GM18519 (cell line): ENCODE measurements around the gene TRNAU1AP.
"Not testable (repeated sequence)": the region's sequence is repeated elsewhere in the genome, so short reads cannot be mapped to it uniquely, and the experiment has no call there.

Experiments used
- ATAC-seq: cut with Tn5 transposase; IDR thresholded peaks from one replicate; pipeline ENCODE4 v1.9.1; 2021; ENCODE audit warnings: mild to moderate bottlenecking, moderate library complexity; ENCODE audit not compliant: unreplicated experiment, low FRiP score

Gene TRNAU1AP

GRCh38 chr1:28572891-28573290 is 20.0 kb downstream of the TRNAU1AP start:
- not testable (repeated sequence) for ATAC-seq

- ATAC-seq: no peak
Measured at GRCh38 chr1:28573564-28573963, 20.7 kb downstream of the TRNAU1AP start.

GRCh38 chr1:28577052-28577678 is 24.3 kb downstream of the TRNAU1AP start:
- no peak for ATAC-seq

- no peak for ATAC-seq
Measured at GRCh38 chr1:28577738-28578536, 25.1 kb downstream of the TRNAU1AP start.

DNA sequence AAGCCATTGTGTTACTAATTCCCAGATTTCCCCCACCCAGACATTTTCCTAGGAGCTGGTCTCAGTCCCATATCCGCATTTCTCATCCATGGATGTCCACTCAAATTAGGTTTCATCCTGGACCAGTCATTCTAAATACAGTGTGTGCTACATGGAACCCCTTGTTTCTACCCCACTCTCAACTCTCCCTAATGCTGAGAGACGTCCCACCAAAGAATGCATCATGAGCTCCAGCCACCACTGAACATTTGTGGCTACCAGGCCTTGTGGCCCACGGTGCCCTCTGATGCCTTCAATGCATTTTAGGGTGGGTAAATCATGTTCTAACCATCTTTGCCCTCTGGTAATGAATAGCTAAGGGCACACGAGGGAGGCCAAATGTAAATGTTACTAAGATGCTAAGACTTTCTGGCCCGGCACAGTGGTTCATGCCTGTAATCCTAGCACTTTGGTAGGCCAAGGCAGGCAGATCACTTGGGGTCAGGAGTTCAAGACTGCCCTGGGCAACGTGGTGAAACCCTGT is 25.9 kb downstream of the TRNAU1AP start:
- ATAC-seq: no peak

GRCh38 chr1:28579401-28579800 is 26.5 kb downstream of the TRNAU1AP start:
- ATAC-seq: no peak

DNA sequence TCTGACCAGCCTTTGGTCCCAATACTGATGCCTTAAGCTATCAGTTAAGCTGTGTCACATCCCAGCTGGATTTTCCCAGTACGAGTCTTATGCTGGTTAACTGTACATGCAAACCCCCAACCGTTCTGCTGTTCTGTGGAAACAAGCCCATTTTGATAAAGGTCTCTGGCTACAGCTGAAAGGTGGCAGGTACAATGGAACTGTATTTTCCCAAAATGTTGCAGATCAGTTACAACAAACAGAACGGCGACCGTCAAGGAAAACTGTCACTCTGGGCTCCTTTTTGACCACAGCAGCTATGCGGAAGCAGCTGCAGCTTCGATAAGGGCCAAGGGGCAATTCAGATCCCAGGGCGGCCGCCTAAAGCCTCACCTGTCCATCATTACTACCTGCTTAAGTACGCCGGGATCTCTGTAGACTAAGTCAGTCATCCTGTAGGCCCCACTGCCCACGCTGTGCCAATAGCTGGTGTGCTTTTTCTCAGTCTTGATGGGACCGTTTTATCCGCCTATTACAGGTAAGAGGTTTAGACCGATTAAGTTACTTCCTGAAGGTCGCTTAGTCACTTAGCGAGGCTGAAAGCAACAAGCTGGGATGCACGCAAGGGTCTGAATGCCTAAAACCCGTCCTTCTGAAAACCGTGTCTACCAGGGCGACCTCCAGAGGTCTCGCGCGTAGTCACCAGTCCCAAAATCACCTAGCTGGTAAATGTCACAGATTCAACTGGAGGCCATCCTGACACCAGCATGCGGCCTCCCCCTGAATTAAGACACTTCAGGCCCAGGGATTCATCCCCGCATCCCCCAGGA is 28.0 kb downstream of the TRNAU1AP start:
- peak; percentile 26 for ATAC-seq

GRCh38 chr1:28581531-28582247 is 28.8 kb downstream of the TRNAU1AP start:
- ATAC-seq: peak; percentile 72

- ATAC-seq: no peak
Measured at GRCh38 chr1:28582248-28582615, 29.3 kb downstream of the TRNAU1AP start.

DNA sequence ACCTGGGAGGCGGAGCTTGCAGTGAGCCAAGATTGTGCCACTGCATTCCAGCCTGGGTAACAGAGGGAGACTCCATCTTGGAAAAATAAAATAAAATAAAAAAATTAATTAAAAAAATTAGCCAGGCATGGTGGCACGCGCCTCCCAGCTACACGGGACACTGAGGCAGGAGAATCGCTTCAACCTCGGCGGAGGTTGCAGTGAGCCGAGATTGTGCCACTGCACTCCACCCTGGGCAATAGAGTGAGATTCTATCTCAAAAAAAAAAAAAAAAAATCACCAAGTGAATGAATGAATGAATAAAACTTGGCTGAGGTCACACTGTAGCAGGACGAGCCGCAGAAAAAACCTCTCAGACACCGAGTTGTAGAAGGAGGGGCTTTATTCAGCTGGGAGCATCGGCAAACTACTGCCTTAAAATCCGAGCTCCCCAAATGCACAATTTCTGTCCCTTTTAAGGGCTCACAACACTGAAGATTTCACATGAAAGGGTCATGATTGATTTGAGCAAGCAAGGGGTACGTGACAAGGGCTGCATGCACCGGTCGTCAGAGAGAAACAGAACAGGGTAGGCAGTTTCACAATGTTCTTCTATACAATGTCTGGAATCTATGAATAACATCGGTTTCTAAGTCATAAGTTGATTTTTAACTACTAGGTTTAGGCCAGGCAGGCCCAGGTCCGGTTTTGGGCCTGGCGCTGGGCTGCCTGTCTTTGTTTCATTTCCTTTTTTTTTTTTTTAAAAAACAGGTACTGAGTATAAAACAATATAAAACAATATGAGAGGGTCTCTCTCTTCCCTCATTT is 33.9 kb downstream of the TRNAU1AP start:
- not testable (repeated sequence) for ATAC-seq

DNA sequence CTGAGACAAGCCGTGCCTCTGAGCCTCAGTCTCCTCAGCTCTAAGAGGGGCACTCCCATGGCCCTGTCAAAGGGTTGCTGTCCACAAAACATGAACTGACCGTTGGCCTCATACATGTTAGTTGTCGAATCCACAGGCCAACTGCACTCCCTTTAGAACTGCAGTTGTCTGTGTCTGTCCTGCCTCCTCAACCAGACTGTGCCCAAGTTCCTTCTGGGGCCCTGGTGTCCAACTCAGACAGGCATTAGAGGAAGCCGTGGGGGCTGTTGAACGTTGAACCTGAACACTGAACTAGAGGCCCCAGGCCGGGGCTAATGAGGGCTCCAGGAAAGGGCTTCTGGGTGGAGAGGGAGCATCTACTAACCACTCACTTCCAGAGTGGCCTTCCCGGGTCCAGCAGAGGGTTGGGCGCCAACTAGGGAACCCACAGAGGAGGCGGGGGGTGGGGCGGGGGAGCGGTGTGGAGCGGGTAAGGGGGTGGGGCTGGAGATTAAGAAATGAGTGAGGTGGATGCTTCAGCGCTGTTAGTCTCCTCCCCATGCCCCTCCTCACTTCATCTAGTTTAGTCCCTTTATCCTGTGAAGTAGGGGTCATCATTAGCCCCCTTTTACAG is 38.9 kb downstream of the TRNAU1AP start, which contains the start of gene RAB42:
Gene RAB42, plus strand, starts transcription at position 558 of the 613 bp plus-strand sequence. CDS start 247 bp downstream, outside the sequence.
- ATAC-seq: no peak

GRCh38 chr1:28592321-28593071 is 39.6 kb downstream of the TRNAU1AP start:
- ATAC-seq: no peak

DNA sequence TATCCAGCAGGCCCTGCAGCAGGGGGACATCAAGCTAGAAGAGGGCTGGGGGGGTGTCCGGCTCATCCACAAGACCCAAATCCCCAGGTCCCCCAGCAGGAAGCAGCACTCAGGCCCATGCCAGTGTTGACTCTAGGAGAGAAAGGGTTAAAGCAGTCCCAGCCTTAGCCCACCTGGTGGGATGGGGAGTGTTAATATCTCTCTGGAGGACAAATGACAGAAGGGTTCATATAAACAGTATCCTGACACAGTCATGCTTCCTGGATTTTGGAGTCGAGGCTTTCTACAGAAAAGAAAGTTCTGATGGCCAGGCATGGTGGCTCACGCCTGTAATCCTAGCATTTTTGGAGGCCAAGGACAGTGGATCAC is 41.1 kb downstream of the TRNAU1AP start:
- not testable (repeated sequence) for ATAC-seq

- not testable (repeated sequence) for ATAC-seq
Measured at GRCh38 chr1:28594686-28595411, 42.0 kb downstream of the TRNAU1AP start.

DNA sequence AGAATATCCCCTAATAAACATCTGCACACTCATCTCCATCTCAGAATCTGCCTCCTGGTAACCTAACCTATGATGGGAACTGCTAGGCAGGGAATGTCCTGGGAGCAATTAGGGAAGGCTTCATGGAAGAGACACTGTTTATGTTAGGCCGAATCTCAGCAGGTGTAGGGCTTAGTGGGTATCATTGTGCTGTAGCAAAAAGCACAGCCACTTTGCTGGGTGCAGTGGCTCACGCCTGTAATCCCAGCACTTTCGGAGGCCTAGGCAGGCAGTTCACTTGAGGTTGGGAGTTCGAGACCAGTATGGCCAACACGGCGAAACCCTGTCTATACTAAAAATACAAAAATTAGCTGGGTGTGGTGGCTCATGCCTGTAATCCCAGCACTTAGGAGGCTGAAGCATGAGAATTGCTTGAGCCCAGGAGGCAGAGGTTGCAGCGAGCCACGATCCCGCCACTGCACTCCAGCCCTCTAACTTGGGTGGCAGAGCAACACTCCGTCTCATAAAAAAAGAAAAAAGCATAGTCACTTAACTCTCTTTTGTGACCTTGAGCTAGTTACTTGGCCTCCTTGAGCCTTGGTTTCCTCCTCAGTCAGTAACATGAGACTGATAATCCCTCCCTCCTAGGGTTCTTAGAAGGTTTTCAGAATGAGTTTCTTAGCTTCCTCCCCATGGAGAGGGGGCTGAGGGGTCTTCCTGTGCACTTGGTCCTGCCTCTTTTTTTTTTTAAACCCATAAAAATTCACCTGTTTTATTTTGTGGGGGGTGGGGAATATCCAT is 42.7 kb downstream of the TRNAU1AP start:
- ATAC-seq: no peak

DNA sequence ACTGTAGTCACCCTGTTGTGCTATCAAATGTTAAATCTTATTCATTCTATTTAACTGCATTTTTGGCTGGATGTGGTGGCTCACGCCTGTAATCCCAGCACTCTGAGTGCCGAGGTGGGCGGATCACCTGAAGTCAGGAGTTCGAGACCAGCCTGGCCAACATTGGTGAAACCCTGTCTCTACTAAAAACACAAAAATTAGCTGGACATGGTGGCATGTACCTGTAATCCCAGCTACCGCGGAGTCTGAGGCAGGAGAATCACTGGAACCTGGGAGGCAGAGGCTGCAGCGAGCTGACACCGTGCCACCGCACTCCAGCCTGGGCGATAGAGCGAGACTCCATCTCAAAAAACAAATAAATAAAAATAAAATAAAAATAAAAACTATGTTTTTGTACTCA is 43.4 kb downstream of the TRNAU1AP start:
- ATAC-seq: not testable (repeated sequence)

- ATAC-seq: no peak
Measured at GRCh38 chr1:28601696-28602095, 48.8 kb downstream of the TRNAU1AP start.
